GM19372 (cell line): ENCODE measurements around the gene PLXDC1.
"Not testable (repeated sequence)": the region's sequence is repeated elsewhere in the genome, so short reads cannot be mapped to it uniquely, and the experiment has no call there.

ENCODE experiments used
- ATAC-seq: cut with Tn5 transposase; IDR thresholded peaks from one replicate; pipeline ENCODE4 v1.9.1; 2021; ENCODE audit warnings: mild to moderate bottlenecking, low read depth, moderate library complexity; ENCODE audit not compliant: unreplicated experiment

The PLXDC1 gene

GRCh38 chr17:39130205-39130604 lies 21.2 kb downstream of the PLXDC1 start:
- no peak for ATAC-seq

GRCh38 chr17:39129544-39129943 lies 21.9 kb downstream of the PLXDC1 start:
- ATAC-seq: not testable (repeated sequence)

DNA sequence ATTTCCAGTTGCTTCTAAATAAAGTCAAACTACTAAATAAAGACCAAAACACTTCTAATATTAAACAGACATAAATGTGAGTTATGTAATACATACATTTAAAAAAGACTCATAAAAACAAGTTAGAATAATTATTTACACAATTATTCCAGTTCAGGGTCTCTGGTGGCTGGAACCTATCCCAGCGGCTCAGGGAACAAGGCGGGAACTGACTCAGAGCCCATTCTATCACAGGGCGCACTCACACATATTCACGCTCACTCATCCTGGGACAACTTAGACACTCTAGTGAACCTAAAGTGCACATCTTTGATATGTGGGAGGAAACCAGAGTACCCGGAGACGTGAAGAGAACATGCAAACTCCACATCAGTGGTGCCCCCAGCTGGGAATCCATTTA lies 25.0 kb downstream of the PLXDC1 start:
- ATAC-seq: no peak

- ATAC-seq: no peak
Measured at GRCh38 chr17:39125143-39125875, 26.1 kb downstream of the PLXDC1 start.

DNA sequence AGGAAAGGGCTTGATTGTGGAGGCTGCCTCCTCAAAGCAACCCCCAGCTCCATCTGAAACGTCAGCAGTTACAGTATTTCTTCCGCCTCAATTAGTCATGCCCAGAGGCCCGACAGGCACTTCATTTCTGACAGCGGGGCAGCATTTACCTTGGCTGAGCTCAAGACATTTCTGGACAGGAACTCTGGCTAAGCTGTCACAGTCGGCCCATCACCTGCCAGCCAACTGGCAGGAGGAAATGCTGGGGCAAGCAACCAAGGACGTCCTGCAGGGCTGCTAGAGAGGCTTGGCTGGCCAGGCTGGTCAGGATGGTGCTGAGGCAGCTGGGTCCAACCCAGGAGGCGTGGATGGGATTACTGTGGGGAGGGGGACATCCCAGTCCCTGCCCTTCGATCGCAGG lies 27.8 kb downstream of the PLXDC1 start:
- no peak for ATAC-seq

- ATAC-seq: no peak
Measured at GRCh38 chr17:39122991-39123390, 28.4 kb downstream of the PLXDC1 start.

- not testable (repeated sequence) for ATAC-seq
Measured at GRCh38 chr17:39121919-39122318, 29.5 kb downstream of the PLXDC1 start.

DNA sequence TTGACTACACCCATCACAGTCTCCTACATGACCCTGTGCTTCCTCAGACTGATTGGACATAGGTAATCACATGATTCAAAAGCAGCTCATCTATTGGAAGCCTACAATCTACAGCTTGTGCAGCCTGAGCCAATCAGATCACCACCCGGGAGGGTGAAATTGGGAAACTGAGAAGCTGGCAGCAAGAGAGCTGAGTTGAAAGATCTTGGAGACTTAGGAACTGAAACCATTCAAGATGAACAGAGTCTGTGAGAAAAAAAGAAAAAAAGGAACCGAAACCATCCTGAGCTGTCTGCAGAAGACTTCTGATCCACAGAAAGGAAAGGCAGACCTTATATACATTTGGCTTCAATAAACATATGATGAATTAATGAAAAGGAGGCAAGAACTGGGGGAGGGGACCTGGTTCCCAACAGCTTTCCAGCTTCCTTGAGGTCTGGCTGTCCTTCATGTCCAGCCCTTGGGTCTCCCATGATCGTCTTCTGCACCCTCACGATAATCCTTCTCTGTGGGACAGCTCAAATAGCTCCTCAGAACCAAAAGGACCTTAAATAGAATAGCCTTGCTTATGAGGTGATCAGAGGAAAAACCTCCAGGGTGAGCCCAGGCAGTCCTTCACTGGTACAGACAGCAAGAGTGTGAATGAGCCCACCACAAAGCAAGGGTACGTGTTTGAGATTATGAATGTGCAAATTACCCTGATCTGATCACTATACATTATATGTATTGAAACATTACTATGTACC lies 32.6 kb downstream of the PLXDC1 start:
- ATAC-seq: no peak

DNA sequence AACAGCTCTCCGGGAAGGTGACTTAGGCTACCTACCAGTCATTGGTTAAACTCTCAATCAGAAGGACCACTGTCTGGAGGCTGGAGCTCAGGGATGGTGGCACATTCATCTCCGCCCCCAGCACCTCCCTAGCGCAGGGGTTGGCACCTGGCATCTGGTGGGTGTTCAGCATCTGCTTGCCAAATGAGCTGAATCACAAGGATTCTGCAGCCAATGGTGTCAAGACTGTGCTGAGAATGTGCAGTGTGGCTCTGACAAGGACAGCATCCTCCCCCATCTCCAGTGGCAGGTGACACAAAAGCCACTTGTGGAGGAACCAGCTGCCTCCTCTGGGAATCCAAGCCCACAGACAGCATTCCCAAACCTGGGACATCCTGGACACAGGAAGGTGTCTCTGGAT lies 35.2 kb downstream of the PLXDC1 start:
- no peak for ATAC-seq

DNA sequence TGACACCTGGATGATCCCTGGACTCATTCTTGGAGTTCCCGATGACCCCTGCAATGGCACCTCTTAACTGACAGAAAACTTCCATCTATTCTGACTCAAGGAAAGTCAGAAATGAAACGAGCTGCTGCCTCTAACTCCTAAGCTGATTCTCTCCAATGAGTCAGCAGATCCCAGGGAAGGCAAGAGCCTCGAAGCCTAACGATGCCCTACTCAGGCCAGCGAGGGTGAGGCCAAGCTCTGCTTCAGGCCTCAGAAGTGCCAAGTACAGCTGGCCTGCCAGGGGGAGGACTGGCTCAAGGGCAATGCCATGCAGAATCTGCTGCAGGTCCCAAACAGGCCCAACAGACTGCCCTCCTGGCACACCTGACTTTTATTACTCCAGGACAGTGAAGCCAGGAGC lies 36.3 kb downstream of the PLXDC1 start:
- ATAC-seq: no peak

DNA sequence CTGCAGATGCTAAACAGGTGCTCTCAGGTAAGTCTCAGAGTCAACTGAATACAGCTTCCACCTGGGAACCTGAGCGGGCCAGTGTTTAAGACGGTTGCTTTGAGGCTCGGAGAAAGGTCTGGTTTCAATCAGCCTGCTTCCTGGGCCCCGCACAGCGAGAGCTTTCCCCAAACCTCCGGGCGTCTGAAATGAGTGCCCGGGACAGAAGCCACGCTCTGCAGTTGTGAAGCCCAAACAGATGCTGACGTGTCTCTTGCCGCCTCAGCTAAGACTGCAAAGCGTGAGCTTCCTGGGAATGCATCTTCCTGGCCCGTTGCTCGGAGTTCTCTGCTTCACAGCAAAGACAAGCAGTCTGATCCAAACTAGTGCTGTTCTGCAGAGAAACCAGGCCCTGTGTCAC lies 36.7 kb downstream of the PLXDC1 start:
- ATAC-seq: no peak

GRCh38 chr17:39113871-39114270 lies 37.6 kb downstream of the PLXDC1 start:
- no peak for ATAC-seq

DNA sequence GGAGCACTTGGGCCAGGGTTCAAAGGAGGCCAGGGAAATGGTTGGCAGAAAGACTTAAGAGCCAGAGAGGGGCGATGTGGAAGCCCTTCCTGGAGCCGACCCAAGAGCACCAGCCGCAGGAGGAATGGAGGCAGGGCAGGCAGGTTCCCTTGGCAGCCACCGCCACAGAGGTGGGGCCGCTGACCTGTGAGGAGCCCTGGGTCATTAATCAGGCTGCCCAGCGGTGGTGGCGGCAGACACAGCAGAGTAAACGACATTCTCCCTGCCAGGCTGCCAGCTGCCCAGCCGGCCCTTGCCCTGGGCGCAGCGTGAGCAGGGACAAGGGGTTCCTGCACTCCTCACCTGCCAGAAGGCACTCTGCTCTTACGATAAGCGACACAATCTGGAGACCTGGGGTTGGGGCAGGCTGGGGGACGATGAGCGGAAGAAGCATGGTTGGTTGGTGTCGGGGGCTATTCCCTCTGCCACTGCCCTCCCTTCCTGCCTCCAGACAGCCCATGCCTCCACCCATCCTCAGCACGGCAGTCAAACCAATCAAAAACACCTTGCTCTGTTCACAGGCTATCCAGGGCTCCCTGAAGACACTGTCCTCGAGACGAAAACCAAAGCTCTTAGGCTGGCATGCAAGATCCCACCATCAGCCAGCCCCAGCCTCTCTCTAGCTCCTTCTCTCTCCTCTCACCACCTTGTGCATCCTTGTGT lies 40.9 kb downstream of the PLXDC1 start:
- no peak for ATAC-seq

DNA sequence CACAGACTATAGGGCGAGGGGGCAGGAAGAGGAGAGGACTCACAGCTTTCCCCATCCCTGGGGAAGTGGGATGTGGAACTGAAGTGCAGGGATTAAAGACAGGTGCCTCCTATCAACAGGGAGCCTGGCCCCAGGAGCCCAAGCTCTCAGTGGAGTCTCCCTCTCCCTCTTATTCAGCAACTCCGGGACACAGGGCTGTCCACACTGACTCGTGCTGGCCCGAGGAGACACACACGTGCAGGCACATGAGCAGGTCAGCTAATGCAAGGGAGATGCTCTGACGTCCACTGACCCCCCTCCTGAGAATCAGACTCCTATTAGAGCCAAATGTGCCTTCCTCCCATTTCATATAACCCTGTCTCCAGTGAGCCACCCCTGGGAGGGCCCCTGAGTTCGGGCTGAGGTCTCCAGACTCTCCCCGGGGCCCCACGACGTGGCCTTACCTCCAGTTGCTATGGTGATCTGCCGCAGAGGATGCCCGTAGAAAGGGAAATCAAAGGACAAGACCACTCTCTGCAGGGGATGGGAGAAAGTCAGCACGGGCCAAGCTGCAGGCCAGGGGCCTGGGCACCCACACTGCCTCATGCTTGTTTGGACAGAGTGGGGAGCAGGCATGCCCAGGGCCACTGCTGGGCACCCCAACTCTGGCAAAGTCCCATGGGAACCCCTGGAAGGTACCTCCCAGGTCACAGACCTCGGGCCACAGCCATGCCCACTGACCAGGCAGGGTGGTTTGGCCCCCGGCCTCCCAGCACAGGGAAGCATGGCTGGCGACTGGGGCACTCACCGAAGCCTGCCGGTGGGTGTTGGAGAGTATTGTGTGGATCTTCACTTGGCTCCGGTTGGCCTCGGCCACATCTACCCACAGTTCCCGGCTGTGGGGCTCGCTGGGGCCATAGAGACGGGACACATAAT lies 42.7 kb downstream of the PLXDC1 start:
- ATAC-seq: no peak

DNA sequence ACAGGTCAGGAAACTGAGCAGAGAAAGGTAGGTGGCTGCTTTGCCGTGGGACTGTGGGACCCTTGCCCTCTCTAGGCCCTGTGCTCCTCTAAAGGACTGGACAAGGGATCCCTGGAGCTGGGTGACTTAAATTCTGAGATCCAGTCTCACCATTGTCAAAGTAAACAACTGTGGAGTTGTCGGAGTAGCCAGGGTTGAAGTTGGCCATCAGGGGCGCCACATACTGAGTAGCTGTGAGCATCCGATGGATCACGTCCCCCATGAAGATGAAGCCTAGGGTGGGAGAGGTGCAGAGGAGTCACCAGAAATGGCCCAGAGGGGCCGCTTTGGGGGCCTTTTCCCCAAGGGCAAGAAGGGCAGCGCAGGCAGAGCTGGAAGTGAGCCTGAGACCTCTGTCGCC lies 43.5 kb downstream of the PLXDC1 start:
- ATAC-seq: no peak

GRCh38 chr17:39107155-39107554 lies 44.3 kb downstream of the PLXDC1 start:
- ATAC-seq: no peak

DNA sequence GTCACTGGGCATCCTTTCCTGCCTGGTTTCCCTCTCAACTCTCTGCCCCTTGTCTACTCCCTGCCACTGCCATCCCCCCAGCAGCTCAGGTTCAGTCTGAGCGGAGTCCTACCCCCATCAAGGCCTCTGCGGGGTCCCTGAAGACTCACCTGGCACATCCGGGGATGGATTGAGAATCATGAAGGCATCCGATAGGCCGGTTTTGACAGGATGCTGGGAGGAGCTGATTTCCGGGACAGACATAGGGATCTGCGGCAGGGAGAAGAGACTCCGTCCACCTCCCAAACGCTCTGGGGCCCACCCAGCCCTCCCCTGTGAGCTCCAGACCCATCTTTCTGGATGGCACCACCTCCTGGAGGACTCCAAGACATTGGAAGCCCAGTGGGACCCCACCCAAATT lies 45.7 kb downstream of the PLXDC1 start:
- ATAC-seq: no peak

DNA sequence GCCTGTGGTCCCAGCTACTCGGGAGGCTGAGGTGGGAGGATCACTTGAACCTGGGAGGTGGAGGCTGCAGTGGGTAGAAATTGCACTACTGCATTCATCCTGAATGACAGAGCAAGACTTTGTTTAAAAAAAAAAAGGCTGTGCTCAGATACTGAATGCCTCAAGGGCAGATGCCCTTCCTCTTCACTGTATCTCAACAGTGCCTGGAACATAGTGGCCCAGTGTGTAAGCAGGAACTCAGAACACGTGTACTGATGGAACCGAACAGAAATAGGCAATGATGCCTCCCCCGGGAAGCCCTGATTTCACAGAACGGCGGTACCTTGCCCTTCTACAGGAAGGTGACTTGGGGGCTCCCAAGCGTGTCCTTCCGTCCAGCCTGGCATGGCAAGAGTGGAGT lies 46.8 kb downstream of the PLXDC1 start:
- no peak for ATAC-seq

DNA sequence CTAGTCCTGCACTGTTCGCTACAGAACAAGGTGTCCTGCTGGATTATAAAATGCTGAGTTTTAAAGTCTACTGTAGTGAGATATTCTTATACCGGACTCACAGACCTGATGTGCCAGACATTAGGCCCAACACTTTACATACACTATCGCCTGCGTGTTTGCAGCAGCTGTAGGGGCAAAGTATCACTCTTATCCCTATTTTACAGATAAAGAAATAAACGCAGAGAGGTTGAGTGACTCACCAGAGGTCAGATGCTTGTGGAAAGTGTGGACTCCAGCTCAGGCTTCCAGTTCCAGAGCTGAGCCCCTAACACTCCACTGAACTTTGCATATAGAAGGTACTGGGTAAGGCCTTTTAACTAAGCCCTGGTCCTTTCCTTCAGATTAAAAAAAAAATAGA lies 47.4 kb downstream of the PLXDC1 start:
- ATAC-seq: no peak

- no peak for ATAC-seq
Measured at GRCh38 chr17:39101091-39101490, 50.3 kb downstream of the PLXDC1 start.

DNA sequence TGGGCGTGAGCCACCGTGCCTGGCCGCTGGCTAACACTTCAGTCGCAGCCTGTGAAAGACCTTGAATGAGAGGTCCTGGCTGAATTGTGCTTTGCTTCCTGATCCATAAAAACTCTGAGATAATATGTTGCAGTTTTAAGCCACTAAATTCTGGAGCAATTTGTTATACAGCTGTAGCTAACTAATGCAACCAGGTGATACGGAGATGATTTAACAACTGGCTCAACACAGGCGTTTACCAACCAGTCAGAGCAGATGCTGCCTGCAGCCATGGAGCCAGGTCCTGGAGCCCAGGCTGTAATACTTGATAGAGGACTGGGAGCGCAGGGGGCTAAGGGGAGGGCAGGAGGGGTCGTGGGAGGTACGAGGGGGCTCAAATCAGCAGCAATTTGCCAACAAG lies 50.9 kb downstream of the PLXDC1 start:
- ATAC-seq: no peak
